ENCODE measurements around the gene CUL4A. TPM values are rescaled to one million over a fixed set of nuclear protein-coding genes. Genes with fewer than 3 reads are reported as not detected.
"Not testable (repeated sequence)": the region's sequence is repeated elsewhere in the genome, so short reads cannot be mapped to it uniquely, and the experiment has no call there.

The CUL4A gene
- total RNA-seq, 1 donor from 2014 or later, result 80.6 TPM

GRCh38 chr13:113293686-113294085 is 84.3 kb downstream of the CUL4A start:
- DNase-seq, result no peak

GRCh38 chr13:113295776-113296175 is 86.4 kb downstream of the CUL4A start:
- DNase-seq, result no peak

DNA sequence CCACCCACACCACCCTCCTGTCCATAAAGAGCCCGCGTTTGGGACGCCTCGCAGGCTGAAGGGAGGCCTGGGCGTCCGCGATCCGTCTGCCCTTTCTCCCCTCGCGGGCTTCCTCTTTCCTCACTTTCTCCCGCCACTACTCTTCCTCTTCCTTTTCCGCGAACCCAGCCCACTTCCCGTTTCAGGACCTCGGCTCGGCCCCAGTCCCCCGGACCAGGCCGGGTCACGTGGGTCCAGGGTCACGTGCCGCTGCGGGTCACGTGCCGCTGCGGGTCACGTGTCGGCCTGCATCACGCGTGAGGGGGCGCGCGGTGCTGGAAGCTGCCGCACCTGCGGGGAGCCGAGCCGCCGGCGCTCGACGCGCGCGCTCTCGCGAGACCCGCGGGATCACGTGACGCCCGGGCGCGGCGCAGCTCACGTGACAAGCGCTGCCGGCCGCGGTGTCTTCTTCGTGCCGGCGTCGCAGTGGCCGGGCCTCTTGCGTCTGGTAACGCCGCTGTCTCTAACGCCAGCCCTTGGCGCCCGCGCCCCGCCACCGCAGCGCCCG is 87.5 kb downstream of the CUL4A start, which contains the start of gene LAMP1:
Gene LAMP1 (plus strand): TSS at position 417 of the 547 bp plus-strand sequence. CDS start 196 bp downstream, outside the sequence.
- peak; percentile 95 for DNase-seq

DNA sequence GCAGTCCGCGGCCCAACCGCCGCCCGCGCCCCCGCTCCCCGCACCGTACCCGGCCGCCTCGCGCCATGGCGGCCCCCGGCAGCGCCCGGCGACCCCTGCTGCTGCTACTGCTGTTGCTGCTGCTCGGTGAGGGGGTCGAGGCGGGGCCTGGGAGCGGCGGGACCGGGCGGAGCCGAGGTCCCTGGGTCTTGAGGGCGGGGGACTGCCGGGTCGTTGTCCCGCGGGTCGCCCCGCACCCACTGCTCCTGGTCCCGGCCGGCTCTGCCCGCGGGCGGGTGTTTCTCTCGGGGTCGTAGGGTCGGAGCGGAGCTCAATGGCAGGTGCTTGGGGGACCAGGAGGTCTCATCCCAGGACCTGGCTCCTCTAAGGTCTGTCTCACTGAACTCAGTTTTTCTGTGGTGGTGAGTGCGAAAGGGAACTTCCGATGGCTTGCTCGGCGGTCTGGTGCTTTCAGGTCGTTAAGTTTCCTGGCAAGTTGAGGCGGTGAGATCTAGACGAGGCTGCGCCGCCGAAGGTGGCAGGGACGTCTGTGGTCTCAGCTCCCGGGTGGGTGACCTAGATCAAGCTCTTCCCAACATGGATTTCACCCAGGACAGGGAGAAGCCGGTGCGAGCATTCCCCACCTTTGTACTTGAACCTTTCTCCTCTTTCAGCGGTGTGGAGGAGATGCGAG is 88.1 kb downstream of the CUL4A start:
- no peak for DNase-seq

DNA sequence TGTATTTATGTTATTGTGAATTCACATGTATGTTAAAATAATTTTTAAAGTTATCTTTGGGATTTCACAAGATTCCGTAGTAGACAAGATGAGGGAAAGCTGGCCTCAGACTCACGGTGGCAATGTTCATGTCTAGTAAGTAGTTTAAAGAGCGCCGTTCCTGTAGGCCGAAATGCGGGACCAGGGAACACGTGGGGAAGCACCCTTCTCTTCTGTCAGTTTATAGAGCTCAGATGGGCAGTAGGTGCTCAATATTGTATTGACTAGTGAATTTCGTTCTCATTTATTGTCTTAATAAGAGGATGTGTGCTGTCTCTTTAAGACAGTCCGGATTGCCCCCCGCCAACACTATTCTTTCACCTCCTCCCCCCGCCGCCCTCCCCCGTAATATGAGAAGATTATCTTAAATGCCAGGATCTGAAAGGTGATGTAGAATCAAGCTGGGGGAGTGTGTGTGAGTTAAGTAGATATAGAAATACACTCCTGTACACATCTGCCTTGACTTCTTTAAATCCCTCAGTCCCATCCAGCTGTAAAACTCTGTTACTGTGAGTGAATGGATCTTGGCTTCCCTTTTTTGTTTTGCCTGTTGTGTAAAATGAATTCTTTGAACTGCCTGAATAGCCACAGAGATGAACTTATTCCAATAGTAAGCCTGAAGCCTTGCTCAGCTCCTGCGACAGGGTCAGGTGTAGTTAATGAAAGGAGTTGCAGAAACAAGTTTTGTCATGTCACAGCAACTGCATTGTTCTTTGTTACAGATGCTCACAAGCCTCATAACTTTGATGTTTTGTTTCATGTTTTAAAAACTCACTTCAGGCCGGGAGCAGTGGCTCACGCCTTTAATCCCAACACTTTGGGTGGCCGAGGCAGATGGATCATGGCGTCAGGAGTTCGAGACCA is 88.9 kb downstream of the CUL4A start:
- DNase-seq, result no peak

- DNase-seq, result no peak
Measured at GRCh38 chr13:113299951-113300350, 90.5 kb downstream of the CUL4A start.

DNA sequence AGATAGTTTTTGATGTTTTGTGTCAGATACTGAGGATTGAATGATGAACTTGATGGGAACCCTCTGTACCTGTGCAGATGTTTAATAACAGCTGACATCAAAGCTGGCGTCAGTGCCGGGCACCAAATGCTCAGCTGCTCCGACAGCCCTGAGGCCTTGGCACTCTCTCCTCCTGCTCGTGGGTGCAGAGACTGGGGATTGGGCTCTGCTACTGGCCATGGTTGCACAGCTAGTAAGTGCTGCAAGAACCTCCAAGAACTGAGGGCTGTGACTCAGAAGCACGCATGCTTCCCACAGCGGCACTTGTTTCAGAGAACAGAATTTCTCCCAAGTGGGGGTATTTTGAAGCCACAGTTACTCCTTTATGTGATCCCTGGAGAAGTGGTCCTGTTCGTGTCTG is 93.6 kb downstream of the CUL4A start:
- no peak for DNase-seq

GRCh38 chr13:113304121-113304520 is 94.7 kb downstream of the CUL4A start:
- no peak for DNase-seq

DNA sequence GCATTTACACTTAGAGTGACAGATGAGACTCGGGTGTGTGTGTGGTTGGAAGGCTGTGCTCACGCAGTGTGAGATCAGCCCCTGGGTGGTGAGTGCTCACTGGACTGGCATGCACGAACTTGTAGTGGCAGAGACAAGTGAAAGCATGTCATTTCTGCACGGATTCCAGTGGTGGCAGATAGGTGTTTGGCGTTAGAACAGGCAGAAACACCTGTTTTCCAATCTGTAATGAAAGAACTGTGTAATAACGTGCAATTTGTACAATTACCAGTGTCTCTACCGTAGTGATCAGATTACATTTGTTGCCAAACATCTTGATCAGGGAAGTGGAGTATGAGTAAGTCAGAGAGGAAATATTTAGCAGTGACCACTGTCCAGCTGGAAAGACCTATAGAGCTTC is 95.8 kb downstream of the CUL4A start:
- DNase-seq, result no peak

- no peak for DNase-seq
Measured at GRCh38 chr13:113307491-113307890, 98.1 kb downstream of the CUL4A start.

DNA sequence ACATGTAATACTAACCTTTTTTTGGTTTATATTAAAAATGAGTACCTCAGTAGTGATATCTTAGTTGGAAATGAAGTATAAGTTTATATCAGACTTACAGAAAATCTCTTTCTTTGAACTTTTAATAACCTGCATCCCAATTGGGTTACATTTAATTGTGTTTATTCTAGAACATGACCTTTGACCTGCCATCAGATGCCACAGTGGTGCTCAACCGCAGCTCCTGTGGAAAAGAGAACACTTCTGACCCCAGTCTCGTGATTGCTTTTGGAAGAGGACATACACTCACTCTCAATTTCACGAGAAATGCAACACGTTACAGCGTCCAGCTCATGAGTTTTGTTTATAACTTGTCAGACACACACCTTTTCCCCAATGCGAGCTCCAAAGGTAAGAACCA is 100.1 kb downstream of the CUL4A start:
- no peak for DNase-seq

- not testable (repeated sequence) for DNase-seq
Measured at GRCh38 chr13:113314112-113314511, 104.7 kb downstream of the CUL4A start.

DNA sequence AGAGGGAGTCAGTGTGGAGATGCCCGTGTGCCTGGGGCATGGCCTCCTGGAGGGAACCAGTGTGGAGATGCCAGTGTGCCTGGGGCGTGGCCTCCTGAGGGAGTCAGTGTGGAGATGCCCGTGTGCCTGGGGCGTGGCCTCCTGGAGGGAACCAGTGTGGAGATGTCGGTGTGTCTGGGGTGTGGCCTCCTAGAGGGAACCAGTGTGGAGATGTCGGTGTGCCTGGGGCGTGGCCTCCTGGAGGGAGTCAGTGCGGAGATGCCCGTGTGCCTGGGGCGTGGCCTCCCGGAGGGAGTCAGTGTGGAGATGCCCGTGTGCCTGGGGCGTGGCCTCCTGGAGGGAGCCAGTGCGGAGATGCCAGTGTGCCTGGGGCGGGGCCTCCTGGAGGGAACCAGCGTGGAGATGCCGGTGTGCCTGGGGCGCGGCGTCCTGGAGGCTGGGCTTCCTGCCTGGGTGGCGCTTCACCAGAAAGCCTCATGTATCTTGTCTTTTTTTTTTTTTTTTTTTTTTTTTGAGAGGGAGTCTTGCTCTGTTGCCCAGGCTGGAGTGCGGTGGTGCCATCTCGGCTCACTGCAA is 105.6 kb downstream of the CUL4A start:
- DNase-seq, result not testable (repeated sequence)

DNA sequence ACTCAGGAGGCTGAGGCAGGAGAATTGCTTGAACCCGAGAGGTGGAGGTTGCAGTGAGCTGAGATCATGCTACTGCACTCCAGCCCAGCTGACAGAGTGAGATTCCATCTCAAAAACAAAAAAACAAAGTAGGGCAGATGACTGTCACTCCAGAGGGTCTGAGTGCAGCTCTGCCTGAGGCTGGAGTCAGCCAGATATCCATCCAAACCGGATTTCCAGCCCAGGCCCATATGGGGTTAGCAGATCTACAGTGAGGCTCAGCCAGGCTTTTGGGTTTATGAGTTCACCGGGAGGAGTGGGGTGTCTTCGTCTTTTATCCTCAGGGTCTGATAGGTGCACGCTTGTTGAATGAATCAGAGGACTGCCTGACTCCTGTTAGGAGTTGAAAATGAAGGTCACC is 106.6 kb downstream of the CUL4A start:
- no peak for DNase-seq

Small RNA genes within 50 kb of the gene (small RNA-seq; reads per million reads assigned to genes)
- gene AL137002.1 (ENCODE audit: low replicate concordance) (not detected), gene MIR8075 (ENCODE audit: low replicate concordance) (not detected)

Other genes with a start within 250 kb of the CUL4A start
- 23.9 TPM for gene MCF2L, start 240.4 kb upstream of the CUL4A start, total RNA-seq
- 2.2 TPM for gene F7, start 103.8 kb upstream of the CUL4A start, total RNA-seq
- gene F10, start 86.8 kb upstream of the CUL4A start, total RNA-seq, result 20.6 TPM
- gene PROZ, start 51.0 kb upstream of the CUL4A start, total RNA-seq, result not detected
- 55.9 TPM for gene PCID2, start 944 bp upstream of the CUL4A start, total RNA-seq
- gene LAMP1, start 87.6 kb downstream of the CUL4A start, total RNA-seq, result 73.3 TPM
- gene GRTP1, start 154.5 kb downstream of the CUL4A start, total RNA-seq, result 6.0 TPM
- 16.7 TPM for gene ADPRHL1, start 243.9 kb downstream of the CUL4A start, total RNA-seq